Activated CD4-positive, CD25-positive, alpha-beta regulatory T cell treated with anti-CD3 and anti-CD28 coated beads, Interleukin-2, amount 50 U/mL, for 72 hours (primary cell): ENCODE results near the gene CFAP410.

Experiments
- DNase-seq: peaks from one replicate; pipeline ENCODE4 v3.0.0; 2021

The CFAP410 gene

GRCh38 chr21:44338971-44339910, at the start of gene CFAP410:
Gene CFAP410, minus strand, starts transcription at chr21:44339390. Its CDS starts 196 bp downstream, at chr21:44339194.
- peak; percentile 95 for DNase-seq

GRCh38 chr21:44384968-44385367, 45.8 kb upstream of the CFAP410 start:
- DNase-seq = no peak

DNA sequence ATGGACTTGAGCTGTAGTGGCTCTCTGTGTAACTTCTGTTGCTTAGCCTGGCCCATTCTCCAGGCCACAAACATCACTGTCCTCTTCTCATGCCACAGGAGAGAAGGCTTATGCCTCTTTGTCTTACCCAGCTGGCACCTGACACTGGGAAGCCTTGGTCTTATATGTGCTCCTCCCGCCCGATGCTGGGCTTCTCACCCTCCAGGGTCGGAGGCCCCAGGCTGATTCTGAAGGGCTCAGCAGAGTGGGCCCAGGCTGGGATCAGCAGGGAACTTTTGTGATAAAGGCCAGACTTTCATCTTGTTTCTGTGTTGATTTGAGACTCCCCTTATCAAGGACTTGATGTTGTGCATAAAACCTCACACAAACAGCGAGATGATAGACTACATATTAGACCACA, 44.0 kb upstream of the CFAP410 start:
- DNase-seq = no peak

DNA sequence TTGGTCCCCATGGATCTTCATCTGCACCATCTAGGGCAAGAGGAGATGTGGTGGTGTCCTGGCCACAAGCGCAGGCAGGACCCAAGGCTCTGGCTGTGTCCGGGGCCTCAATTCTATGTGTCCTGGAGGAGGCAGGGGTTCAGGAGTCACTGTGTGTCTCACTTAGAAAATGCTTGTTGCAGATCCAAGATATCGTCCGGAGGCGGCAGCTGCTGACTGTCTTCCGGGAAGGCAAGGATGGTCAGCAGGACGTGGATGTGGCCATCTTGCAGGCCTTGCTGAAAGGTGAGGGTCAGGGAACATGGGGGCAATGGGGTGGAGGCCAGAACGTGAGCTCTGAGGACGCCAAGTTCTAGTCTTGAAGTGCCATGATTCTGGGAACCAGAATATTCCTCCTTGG, 43.3 kb upstream of the CFAP410 start:
- no peak for DNase-seq

- no peak for DNase-seq
Measured at GRCh38 chr21:44381874-44382273, 42.7 kb upstream of the CFAP410 start.

DNA sequence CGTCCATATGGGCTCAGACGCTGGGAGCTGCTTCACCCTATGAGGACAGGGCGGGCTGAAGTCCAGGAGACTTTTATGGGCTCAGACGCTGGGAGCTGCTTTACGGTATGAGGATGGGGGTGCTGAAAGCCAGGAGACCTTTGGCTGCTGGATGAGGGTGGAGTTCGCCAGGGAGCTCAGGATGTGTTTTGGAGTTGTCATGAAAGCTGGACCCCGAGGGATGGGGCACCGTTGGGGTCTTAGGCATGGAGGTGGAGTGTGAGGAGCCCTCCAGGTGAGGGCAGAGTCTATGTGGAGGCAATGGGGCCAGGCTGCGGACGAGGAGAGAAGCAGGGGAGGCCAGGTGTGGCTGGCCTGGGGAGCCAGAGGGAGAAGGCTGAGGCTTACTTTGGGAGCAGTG, 41.7 kb upstream of the CFAP410 start:
- DNase-seq = no peak

GRCh38 chr21:44379991-44380865, 41.0 kb upstream of the CFAP410 start:
- no peak for DNase-seq

DNA sequence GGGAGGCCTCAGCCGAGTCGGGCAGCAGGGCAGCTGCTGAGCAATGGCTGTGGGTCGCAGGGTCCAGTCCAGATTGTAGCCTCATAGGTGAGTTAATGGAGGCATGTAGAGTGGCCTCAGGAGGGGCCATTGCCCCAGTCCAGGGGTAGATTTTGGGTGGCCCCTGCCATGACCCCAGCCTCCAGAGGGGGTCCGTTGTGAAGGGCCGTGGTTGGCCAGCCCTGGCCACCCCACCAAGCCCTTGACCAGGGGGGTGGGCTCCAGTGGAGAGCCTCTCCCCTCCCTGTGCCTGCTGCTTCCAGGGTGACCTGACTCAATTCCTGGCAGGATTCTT, 40.3 kb upstream of the CFAP410 start:
- no peak for DNase-seq

DNA sequence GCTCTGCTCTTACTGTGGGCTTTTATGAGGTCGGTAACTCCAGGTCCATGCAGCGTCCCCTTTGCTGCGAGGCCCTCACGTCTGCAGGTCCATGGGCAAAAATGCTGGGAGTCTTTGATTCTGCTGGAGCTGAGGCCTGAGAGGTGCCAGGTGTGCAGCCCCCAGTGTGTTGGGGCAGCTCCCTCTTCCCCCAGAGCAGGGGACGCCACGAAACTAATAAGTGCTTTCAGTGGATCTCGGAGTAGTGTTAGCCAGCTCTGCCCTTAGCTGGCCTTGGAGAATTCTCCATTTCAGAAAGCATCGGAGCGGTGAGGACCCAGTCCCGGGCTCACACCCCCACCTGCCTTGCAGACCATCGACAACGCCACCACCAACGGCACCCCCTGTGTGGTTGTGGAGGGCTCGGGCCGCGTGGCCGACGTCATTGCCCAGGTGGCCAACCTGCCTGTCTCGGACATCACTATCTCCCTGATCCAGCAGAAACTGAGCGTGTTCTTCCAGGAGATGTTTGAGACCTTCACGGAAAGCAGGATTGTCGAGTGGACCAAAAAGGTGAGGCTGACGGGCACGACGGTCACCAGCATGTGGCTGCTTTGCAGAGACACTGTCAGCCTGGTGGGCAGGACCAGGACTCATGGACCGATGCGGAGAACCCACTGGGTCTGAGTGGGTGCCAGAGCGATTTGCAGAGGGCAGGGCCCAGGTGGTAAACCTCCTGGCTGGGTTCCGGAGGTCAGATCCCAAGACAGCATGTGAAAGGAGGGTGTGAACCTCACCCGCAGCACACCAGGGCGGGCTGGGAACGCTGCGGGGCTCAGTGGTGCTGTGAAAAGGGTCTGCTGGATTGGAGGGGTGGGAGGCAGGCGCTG, 39.7 kb upstream of the CFAP410 start:
- DNase-seq = no peak

GRCh38 chr21:44377922-44378645, 38.9 kb upstream of the CFAP410 start:
- DNase-seq = no peak

DNA sequence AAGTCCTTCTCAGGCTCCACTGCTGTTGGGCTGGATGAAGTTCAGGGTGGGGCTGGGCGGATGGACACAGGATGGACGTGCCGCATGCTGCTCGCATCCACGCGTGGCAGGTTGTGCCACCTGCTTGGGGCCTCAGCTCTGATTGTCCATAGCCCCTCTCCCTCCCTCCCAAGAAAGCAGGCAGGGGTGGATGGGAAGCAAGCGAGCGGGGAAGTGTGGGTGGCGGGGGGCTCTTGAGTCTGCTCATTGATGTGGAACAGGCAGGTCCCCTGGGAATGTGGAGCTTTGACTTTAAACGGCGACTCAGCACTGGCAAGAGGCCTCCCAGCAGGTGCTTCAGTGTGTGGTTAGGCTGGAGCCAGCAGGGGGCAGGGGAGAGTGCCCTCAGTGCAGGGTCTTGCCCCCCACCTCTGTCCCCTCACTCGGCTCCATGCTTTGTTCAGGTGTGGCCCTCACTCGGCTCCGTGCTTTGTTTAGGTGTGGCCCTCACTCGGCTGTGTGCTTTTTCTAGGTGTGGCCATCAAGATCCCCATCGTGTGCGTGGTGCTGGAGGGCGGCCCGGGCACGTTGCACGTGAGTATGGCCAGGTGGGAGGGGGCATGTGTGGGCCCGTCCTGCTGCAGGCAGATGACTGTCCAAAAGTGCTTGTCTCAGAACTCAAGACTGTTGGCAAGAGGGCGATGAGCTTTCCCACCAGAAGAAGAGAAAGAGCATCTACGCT, 38.2 kb upstream of the CFAP410 start:
- DNase-seq = no peak

DNA sequence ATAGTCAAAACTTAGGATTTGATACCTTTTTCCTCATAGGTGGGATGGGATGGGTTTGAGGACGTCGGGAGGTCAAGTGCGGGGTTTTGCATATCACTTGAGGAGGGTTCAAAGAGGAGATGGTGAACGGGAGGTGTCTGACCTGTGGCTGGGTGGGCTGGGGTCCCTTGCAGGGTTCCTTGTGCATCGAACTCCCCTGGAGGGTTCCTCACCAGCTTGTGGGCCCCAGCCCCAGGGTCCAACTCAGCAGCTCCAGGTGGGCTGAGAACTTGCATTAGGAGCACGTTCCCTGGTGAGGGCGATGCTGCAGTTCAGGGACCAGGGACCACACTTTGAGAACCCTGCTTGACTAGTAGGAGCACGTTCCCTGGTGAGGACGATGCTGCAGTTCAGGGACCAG, 37.4 kb upstream of the CFAP410 start:
- no peak for DNase-seq

DNA sequence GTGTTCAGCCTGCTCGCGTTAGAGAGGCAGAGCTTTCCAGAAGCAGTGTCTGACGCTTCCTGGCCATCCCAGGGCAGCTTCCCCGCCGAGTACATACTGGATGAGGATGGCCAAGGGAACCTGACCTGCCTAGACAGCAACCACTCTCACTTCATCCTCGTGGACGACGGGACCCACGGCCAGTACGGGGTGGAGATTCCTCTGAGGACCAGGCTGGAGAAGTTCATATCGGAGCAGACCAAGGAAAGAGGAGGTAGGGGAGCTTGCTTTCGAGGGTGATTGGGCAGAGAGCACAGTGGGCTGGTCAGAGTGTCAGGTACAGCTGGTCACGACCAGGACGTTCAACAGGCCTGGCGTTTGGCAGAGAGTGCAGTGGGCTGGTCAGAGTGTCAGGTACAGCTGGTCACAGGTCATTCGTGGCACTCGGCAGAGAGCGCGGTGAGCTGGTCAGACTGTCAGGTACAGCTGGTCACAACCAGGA, 36.6 kb upstream of the CFAP410 start:
- DNase-seq = no peak

GRCh38 chr21:44375281-44375651, 36.1 kb upstream of the CFAP410 start:
- DNase-seq = no peak

DNA sequence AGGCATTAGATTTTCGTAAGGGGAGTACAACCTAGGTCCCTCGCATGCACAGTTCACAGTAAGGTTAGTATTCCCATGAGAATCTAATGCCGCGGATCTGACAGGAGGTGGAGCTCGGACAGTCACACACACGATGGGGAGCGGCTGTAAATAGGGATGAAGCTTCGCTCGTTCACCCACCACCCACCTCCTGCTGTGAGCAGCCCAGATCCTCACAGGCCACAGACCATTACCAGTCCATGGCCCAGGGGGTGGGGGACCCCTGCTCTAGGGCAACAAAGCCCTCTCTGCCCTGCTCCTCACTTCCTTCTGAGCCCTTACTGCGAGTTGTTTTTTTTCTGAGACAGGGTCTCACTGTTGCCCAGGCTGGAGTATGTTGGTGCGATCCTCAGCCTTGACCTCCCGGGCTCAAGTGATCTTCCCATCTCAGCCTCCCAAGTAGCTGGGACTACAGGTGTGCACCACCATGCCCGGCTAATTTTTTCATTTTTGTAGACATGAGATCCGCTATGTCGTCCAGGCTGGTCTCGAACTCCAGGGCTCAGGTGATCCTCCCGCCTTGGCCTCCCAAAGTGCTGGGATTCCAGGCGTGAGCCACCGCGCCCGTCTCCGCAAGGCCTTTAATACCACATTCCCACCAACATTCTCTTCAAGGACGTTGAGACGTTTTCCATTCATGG, 35.6 kb upstream of the CFAP410 start:
- DNase-seq = no peak

GRCh38 chr21:44372616-44373015, 33.4 kb upstream of the CFAP410 start:
- no peak for DNase-seq

- DNase-seq = no peak
Measured at GRCh38 chr21:44371596-44371995, 32.4 kb upstream of the CFAP410 start.

- peak; percentile 17 for DNase-seq
Measured at GRCh38 chr21:44370786-44371410, 31.7 kb upstream of the CFAP410 start.

- DNase-seq = peak; percentile 24
Measured at GRCh38 chr21:44370027-44370735, 31.0 kb upstream of the CFAP410 start.
